Measurements from ENCODE around the gene RRBP1. TPM values are rescaled to one million over a fixed set of nuclear protein-coding genes. Genes with fewer than 3 reads are reported as not detected.

RRBP1 gene
- total RNA-seq, 1 experiment from 2014 or later, result 106 TPM

- DNase-seq (ENCODE audit: low read depth), result no peak
These were observed 46.5 kb downstream of the RRBP1 start for GRCh38 chr20:17635332-17636244.

- no peak for DNase-seq (ENCODE audit: low read depth)
These were observed 47.2 kb downstream of the RRBP1 start for GRCh38 chr20:17634661-17635331.

- no peak for DNase-seq (ENCODE audit: low read depth)
These were observed 48.1 kb downstream of the RRBP1 start for GRCh38 chr20:17633850-17634500.

GRCh38 chr20:17633221-17633849, 48.7 kb downstream of the RRBP1 start:
- DNase-seq (ENCODE audit: low read depth), result no peak

- no peak for DNase-seq (ENCODE audit: low read depth)
These were observed 50.3 kb downstream of the RRBP1 start for GRCh38 chr20:17631576-17632319.

- DNase-seq (ENCODE audit: low read depth), result no peak
These were observed 51.2 kb downstream of the RRBP1 start for GRCh38 chr20:17630806-17631195.

- DNase-seq (ENCODE audit: low read depth), result no peak
These were observed 51.8 kb downstream of the RRBP1 start for GRCh38 chr20:17630151-17630805.

GRCh38 chr20:17629678-17630089, 52.4 kb downstream of the RRBP1 start:
- no peak for DNase-seq (ENCODE audit: low read depth)

GRCh38 chr20:17629025-17629424, 53.0 kb downstream of the RRBP1 start:
- DNase-seq (ENCODE audit: low read depth), result no peak

- no peak for DNase-seq (ENCODE audit: low read depth)
These were observed 53.8 kb downstream of the RRBP1 start for GRCh38 chr20:17628101-17628841.

- no peak for DNase-seq (ENCODE audit: low read depth)
These were observed 54.7 kb downstream of the RRBP1 start for GRCh38 chr20:17627101-17627955.

GRCh38 chr20:17626217-17627007, 55.6 kb downstream of the RRBP1 start:
- DNase-seq (ENCODE audit: low read depth), result no peak

GRCh38 chr20:17625246-17626051, 56.6 kb downstream of the RRBP1 start:
- DNase-seq (ENCODE audit: low read depth), result no peak

- no peak for DNase-seq (ENCODE audit: low read depth)
These were observed 57.3 kb downstream of the RRBP1 start for GRCh38 chr20:17624551-17625245.

GRCh38 chr20:17624070-17624469, 58.0 kb downstream of the RRBP1 start:
- DNase-seq (ENCODE audit: low read depth), result no peak

GRCh38 chr20:17622851-17623508, 59.1 kb downstream of the RRBP1 start:
- no peak for DNase-seq (ENCODE audit: low read depth)
